H7 (cell line): Measurements from ENCODE around the gene LY86. TPM values are rescaled to one million over a fixed set of nuclear protein-coding genes. Genes with fewer than 3 reads are reported as not detected.
A peak's percentile ranks its signal among the peaks of the same experiment; 100 is the strongest.

ENCODE experiments used
- DNase-seq: peaks from one replicate; pipeline ENCODE4 v3.0.0; 2012
- H3K27me3 ChIP-seq: 2 replicates; pipeline ENCODE4 v1.6.0; 2011; ENCODE audit warnings: mild to moderate bottlenecking, low read length; ENCODE audit not compliant: control insufficient read depth, insufficient read depth
- H3K36me3 ChIP-seq: replicated peaks from 2 replicates; pipeline ENCODE4 v1.5.1; 2011; ENCODE audit warnings: low read length; ENCODE audit not compliant: control insufficient read depth, insufficient read depth
- H3K4me3 ChIP-seq: 2 replicates; pipeline ENCODE4 v1.5.1; 2011; ENCODE audit warnings: low read depth, mild to moderate bottlenecking, control low read depth, low read length, moderate library complexity; ENCODE audit not compliant: insufficient read depth
- total RNA-seq: library from RNA; depleted of rRNA; stranded (reverse); fragments of >200 nt; shearing (Covaris generic); gene quantifications from 2 replicates; pipeline ENCODE4 v1.2.3, GENCODE V29; 2014

LY86 gene
- total RNA-seq, 1 experiment from 2014 or later, result not detected

GRCh38 chr6:6639572-6639971 lies 51.1 kb downstream of the LY86 start:
- no peaks in the 10 kb centered on the region for H3K27me3 ChIP-seq
- DNase-seq, result no peak
- no peak overlapping the region for H3K4me3 ChIP-seq
- H3K36me3 ChIP-seq, result no peaks in the 10 kb centered on the region

- Histone ChIP-seq H3K4me3 (no peak overlapping the region), H3K36me3 (no peaks in the 10 kb centered on the region)
- no peak for DNase-seq
These were observed 52.4 kb downstream of the LY86 start for GRCh38 chr6:6640926-6641325.

GRCh38 chr6:6643398-6643797 lies 54.9 kb downstream of the LY86 start:
- DNase-seq, result no peak
- no peaks in the 10 kb centered on the region for H3K27me3 ChIP-seq
- no peak overlapping the region for H3K4me3 ChIP-seq
- H3K36me3 ChIP-seq, result no peaks in the 10 kb centered on the region

More at GRCh38 chr6:6640926-6641325, 52.4 kb downstream of the LY86 start:
- no peaks in the 10 kb centered on the region for H3K27me3 ChIP-seq

GRCh38 chr6:6645261-6645917 lies 56.9 kb downstream of the LY86 start:
- Histone ChIP-seq H3K36me3 (no peaks in the 10 kb centered on the region), H3K27me3 (no peaks in the 10 kb centered on the region), H3K4me3 (no peak overlapping the region)
- no peak for DNase-seq

- H3K36me3 ChIP-seq, result no peaks in the 10 kb centered on the region
These were observed 57.9 kb downstream of the LY86 start for GRCh38 chr6:6646384-6646783.

GRCh38 chr6:6646859-6647258 lies 58.3 kb downstream of the LY86 start:
- Histone ChIP-seq H3K4me3 (no peak overlapping the region), H3K27me3 (no peaks in the 10 kb centered on the region), H3K36me3 (no peaks in the 10 kb centered on the region)
- DNase-seq, result peak; percentile 37

More at GRCh38 chr6:6646384-6646783, 57.9 kb downstream of the LY86 start:
- H3K4me3 ChIP-seq, result no peak overlapping the region
- no peak for DNase-seq
- H3K27me3 ChIP-seq, result no peaks in the 10 kb centered on the region

GRCh38 chr6:6648692-6649343 lies 60.3 kb downstream of the LY86 start:
- Histone ChIP-seq H3K4me3 (no peak overlapping the region), H3K27me3 (peaks cover 7% of the 10 kb centered on the region; the same call in 1 of the 2 replicates), H3K36me3 (no peaks in the 10 kb centered on the region)
- DNase-seq, result no peak

- H3K36me3 ChIP-seq, result no peaks in the 10 kb centered on the region
- DNase-seq, result no peak
These were observed 61.4 kb downstream of the LY86 start for GRCh38 chr6:6649824-6650349.

GRCh38 chr6:6650839-6651238 lies 62.3 kb downstream of the LY86 start:
- Histone ChIP-seq H3K36me3 (no peaks in the 10 kb centered on the region), H3K4me3 (no peak overlapping the region), H3K27me3 (peaks cover 7% of the 10 kb centered on the region; the same call in 1 of the 2 replicates)
- DNase-seq, result no peak

More at GRCh38 chr6:6649824-6650349, 61.4 kb downstream of the LY86 start:
- Histone ChIP-seq H3K4me3 (no peak overlapping the region), H3K27me3 (peaks cover 7% of the 10 kb centered on the region; the same call in 1 of the 2 replicates)

GRCh38 chr6:6651335-6651734 lies 62.8 kb downstream of the LY86 start:
- Histone ChIP-seq H3K4me3 (no peak overlapping the region), H3K36me3 (no peaks in the 10 kb centered on the region), H3K27me3 (peaks cover 7% of the 10 kb centered on the region; the same call in 1 of the 2 replicates)
- no peak for DNase-seq

GRCh38 chr6:6652932-6653331 lies 64.4 kb downstream of the LY86 start:
- no peaks in the 10 kb centered on the region for H3K36me3 ChIP-seq
- no peak for DNase-seq
- H3K27me3 ChIP-seq, result peaks cover 7% of the 10 kb centered on the region; the same call in 1 of the 2 replicates

GRCh38 chr6:6654599-6655575 lies 66.4 kb downstream of the LY86 start:
- Histone ChIP-seq H3K4me3 (no peak overlapping the region), H3K36me3 (no peaks in the 10 kb centered on the region), H3K27me3 (peaks cover 7% of the 10 kb centered on the region; the same call in 1 of the 2 replicates)
- no peak for DNase-seq

More at GRCh38 chr6:6652932-6653331, 64.4 kb downstream of the LY86 start:
- no peak overlapping the region for H3K4me3 ChIP-seq

GRCh38 chr6:6655805-6656251 lies 67.3 kb downstream of the LY86 start:
- no peak for DNase-seq
- Histone ChIP-seq H3K4me3 (no peak overlapping the region), H3K36me3 (no peaks in the 10 kb centered on the region), H3K27me3 (peaks cover 7% of the 10 kb centered on the region; the same call in 1 of the 2 replicates)

- Histone ChIP-seq H3K36me3 (no peaks in the 10 kb centered on the region), H3K27me3 (peaks cover 7% of the 10 kb centered on the region; the same call in 1 of the 2 replicates), H3K4me3 (no peak overlapping the region)
- DNase-seq, result no peak
These were observed 67.8 kb downstream of the LY86 start for GRCh38 chr6:6656287-6656686.
